Activated T-cell treated with anti-CD3 and anti-CD28 coated beads, Interleukin-2, amount 50 U/mL, for 1 hour (primary cell): Measurements from ENCODE around the gene CELF1.
"Not testable (repeated sequence)": the region's sequence is repeated elsewhere in the genome, so short reads cannot be mapped to it uniquely, and the experiment has no call there.

ENCODE experiments used
- DNase-seq: peaks from one replicate; pipeline ENCODE4 v3.0.0-alpha.2; 2020

The CELF1 gene

DNA sequence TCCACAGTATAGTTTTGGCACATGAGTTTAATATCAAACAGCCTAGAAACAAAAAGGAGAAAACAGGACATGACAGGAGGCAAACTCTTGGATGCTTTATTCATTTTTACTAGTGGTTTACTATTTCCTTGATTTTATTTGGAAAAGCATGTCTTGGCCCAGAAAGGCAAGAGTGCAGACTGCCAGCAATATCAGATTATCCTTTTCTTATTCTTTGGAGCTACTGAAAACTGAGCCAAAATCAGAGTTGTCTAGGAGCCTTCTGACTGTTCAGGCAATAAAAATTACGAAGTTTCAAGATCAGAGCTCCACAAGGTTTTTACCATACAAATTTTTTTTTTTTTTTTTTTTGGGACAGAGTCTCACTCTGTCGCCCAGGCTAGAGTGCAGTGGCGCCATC lies 16.0 kb downstream of the CELF1 start:
- DNase-seq = no peak

DNA sequence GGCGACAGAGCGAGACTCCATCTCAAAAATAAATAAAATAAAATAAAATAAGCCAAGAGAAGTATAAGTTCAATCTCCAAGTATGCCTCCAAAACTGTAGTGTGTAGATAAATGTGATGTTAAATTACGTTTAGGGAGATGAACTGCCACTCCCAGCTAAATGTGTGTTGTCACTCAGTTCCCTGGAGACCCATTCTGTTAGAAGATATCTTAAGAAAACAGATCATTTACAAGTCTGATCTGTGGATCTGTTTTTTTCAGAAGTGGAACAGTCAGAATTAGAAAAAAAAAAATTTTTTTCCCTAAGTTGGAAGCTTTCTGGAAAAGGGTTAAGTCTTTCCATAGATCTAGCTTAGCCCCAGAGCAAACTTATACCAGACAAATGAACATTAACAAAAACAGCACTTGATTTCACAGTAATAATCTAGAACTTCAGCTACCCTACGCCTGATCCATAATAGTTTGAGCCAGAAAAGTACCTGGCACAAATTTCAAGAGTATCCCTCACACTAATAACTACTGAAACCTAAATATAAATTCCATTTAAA lies 18.2 kb downstream of the CELF1 start:
- no peak for DNase-seq

DNA sequence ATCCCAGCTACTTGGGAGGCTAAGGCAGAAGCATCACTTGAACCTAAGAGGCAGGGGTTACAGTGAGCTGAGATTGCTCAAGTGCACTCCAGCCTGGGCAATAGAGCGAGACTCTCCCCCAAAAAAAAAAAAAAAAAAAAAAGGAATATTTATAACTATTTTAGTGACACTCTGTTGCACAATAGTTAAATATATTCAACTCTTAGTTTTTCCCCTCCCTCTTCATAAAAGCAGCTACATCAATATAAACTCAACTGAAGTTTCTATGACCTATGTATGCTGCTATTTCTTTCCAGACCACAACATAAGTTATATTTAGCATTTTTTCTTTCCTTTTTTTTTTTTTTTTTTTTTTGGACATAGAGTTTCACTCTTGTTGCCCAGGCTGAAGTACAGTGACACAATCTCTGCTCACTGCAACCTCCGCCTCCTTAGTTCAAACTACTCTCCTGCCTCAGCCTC lies 19.2 kb downstream of the CELF1 start:
- no peak for DNase-seq

DNA sequence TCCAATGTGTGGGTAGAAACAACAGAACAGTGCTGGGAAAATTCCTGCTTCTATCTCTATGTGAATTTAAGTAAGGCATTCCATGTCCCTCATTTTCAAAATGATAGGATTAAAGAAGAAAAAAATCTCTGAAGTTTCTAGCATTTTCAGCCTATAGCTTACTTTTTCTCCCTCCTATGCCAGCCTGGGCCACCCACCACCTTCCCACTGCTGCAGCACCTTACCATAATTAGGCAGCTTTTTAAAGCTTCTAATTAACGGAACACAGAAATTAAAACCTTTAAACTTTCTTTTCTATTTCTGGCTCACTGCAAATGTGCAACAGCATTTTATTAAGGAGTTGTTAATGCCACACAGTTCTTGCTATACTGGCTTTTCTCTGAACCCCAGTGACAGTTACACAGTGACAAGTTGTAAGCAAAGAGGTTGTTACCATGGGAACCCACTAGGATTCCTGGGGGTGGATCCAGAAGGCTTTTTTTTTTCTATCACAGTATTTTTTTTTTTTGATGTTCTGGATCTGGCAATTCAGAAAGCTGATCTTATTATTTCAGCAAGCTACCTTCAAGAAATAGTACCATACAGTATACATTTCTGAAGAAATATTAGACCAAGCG lies 20.2 kb downstream of the CELF1 start:
- DNase-seq = no peak

DNA sequence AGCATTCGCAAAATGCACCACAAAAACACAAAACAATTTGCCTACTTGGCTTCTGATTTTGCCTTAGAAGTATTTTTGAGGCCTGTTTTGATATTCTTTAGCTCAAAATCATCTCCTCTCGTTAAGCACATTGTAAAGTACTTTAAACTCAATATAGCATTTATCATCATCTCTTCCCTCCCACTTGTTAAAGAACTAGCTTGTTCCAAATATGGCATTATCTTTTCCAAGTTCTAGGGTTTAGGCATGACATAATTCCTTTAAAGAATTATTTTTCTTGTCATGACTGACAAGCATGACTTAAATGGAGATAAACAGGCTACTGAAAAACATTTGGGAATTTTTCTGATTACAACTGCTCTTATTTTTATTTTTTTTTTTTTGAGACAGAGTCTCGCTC lies 21.3 kb downstream of the CELF1 start:
- no peak for DNase-seq

DNA sequence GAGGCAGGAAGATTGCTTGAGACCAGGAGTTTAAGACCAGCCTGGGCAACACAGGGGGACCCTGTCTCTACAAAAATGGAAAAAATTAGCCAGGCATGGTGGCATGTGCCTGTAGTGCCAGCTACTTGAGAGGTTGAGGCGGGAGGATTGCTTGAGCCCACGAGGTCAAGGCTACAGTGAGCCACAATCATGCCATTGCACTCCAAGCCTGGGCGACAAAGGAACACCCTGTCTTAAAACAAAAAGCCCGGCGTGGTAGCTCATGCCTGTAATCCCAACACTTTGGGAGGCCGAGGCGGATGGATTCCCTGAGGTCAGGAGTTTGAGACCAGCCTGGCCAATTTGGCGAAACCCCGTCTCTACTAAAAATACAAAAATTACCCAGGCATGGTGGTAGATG lies 22.2 kb downstream of the CELF1 start:
- DNase-seq = not testable (repeated sequence)

DNA sequence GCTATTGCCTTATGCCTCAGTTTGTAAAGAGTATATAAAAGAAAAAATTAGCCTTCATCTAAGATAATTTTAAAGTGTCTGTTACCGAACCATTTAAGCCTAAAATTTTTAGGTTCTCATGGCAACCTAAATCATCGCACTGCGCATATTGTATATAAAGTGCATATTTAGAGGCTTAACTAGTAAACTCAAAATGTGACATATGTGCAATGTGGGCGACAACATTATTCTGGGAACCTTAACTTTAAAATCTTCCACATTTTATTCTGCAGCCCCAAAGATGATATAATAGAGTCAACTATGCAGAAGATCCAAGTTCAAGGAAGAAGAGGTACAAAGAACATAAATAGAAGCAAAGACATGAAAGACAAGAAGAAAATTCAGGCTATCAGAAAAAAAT lies 23.0 kb downstream of the CELF1 start:
- no peak for DNase-seq

DNA sequence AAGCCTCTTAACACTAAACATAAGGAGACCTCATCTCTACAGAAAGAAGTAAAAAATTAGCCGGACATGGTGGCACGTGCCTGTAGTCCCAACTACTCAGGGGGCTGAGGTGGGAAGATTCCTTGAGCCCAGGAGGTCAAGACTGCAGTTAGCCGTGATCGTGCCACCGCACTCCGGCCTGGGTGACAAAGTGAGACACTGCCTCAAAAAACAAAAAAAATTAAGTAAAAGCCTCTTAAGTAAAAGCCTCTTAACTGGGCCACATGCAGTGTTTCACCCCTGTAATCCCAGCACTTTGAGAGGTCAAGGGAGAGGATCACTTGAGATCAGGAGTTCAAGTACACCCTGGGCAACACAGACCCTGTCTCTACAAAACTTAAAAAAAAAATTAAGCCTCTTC lies 25.7 kb downstream of the CELF1 start:
- no peak for DNase-seq

DNA sequence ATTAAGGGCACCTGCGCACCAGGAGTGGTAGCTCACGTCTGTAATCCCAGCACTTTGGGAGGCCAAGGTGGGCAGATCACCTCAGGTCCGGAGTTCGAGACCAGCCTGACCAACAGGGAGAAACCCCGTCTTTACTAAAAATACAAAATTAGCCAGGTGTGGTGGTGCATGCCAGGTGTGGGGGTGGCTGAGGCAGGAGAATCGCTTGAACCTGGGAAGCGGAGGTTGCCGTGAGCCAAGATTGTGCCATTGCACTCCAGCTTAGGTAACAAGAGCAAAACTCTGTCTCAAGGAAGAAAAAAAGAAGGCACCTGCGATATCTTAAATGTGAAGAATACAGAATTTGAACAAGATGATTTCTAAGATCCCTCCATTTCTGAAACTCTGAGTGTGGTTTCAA lies 26.9 kb downstream of the CELF1 start:
- DNase-seq = not testable (repeated sequence)

DNA sequence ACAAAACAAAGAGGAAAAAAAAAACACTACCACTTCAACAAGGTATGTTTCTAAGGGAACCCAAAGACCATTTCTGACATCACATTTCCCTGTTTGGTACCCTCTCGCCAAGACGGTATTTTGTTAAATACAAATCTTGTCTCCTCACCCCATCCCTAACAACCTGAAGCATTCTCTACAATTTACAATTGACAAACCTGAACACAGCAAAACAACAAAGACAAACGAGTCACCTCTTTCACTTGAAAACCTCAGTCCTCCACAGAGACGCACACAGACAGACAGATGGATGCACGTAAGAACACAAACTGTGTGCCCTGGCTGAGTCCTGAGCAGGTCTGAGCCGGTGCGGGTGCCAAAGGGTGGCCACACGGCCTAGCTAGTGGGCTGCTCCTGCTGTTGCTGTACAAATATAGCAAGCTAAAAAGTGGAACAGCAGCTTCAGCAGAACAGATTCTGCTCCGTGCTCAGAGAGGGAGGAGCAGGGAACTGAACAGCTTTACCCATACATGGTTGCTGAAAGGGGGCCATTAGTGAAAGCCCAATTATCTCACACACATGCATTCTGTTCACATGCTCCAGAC lies 28.5 kb downstream of the CELF1 start:
- DNase-seq = peak; percentile 39

DNA sequence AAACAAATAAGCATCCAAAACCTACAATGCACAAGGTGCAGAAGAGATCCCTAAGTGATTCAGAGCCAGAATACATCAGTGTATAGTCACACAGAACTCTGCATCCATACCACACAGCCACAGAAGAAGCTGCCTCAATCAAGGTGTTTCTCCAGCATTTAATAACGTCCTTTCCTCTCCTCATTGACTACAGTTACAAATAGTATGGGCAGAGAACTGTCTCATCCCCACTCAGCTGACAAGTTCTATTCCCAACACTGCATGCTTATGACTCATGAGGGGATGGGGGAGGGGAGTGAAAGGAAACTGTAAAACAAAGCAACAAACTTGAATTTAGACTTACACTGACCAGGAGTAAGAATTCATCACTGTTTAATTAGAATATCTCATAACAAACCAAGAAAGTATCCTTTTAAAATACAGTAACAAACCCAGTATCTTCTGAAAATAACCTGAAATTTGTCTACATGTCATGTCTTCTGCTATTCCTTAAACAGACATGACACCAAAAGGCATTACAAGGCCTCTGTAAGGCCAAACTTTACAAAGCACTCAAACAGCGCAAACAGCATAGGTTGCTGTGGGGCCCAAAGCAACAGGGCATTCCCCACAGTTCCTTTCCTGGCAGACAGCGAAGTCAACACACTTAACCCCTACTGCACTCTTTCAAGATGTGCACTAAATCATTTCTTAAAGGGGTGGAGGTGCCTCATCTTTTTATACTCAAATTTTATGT lies 29.3 kb downstream of the CELF1 start:
- DNase-seq = peak; percentile 35

DNA sequence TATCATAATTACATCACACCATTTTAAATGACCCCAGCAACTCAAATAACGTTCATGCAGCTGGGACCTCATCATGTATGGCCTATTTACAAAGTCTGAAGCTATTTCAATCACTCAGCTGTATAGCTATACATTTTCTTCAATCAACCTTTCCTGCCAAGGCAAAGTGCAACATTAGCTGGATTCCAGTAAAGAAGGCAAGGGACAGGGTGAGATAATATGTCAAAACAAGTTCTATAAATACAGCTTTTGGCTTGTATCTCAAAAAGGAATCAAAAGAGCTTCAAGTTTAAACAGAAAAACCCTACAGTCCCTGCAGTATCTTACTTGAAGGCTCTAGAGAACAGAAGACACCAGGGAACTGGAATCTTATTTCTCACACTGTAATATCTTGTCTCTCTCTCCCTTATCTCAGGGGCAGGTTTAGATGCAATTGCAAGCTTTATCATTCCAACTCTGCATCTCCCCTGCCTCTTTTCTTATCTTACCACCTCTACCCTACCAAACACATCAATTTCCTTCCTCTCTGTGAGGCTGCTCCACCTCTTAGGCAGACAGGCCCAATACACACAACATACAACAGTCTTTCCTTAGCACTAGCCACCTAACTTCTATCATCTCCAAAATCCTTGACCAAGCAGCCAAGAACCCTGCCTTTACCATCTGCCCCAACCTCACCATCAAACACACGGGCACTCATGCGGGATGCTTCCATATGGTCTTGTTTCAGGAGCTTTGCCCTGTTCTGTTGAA lies 34.5 kb downstream of the CELF1 start:
- DNase-seq = no peak

DNA sequence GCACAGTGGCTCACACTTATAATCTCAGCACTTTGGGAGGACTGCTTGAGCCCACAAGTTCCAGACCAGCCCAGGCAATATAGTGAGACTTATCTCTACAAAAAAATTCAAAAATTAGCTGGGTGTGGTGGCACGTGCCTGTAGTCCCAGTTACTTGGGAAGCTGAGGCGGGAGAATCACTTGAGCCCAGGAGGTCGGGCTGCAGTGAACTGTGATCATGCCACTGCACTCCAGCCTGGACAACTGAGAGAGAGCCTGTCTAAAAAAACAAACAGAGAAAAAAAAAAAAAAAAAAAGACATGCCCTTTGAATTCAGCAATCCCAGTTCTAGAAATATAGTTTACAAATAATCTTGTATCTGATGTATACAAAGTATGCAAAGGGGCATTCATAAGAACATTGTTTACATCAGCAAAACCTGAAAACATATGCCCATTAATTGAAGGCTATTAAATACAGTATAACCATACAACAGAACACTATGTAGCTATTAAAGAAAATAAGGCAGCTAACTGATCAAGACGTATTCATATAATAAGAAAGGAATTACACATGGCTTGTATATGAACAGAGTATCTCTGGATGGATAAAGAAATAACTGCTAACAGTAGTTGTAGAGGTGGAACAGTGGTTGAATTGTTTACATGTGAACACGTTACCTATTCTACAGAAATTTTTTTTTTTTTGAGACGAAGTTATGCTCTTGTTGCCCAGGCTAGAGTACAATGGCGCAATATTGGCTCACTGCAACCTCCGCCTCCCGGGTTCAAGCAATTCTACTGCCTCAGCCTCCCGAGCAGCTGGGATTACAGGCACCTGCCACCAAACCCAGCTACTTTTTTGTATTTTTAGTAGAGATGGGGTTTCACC lies 35.7 kb downstream of the CELF1 start:
- no peak for DNase-seq

DNA sequence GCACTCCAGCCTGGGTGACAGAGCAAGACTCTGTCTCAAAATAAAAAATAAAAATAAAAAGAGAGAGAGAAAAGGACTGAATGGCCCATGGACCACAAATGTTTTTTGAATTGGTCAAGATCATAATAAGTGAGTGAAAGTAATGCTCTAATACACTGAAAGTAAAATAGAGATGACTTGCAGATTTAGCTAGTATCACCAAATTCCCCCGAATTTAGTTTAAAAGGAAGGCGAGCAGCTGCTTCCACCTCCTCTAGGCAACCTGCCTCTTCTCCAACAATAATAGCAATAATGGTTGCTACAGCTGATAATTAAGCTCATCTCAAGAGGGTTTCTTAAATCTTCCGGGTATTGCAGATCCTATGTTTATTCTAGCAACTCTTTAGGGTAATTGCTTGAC lies 36.8 kb downstream of the CELF1 start:
- no peak for DNase-seq

DNA sequence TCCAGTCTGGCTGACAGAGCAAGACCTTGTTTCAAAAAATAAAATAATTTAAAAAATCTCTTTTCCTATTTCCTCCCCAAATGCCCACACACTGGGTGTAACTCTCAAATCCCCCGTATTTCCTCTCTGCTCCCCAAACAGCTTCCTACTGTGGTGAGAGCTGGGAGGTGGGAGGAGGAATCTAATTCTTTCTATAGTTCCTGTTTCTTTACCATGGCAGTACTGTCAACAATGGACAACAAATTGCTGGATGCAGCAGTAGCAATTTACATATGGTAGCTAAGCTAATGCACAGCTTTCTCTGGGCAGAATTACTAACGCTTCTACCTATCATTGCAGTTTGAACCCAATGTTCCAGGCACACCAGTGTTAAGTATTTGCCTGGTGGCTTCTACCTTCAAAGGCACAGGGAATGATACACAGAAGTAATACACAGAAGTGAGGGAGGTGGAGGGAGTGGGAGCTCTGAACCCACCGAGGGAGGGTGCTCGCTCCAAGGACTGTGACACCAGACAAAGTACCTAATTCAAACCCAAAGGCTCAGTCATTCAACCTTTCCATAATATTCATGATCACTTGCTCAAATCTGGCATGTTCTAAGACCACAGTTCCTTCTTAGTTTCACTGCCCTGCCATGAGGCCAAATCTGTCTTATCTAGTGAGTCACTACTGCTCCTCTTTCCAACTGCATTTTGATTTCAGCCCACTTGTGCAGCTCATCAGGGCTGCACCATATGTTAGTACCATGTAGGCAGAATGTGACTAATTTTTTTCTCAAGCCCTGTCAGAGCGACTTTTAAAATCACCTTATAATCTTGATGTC lies 37.9 kb downstream of the CELF1 start:
- DNase-seq = no peak

DNA sequence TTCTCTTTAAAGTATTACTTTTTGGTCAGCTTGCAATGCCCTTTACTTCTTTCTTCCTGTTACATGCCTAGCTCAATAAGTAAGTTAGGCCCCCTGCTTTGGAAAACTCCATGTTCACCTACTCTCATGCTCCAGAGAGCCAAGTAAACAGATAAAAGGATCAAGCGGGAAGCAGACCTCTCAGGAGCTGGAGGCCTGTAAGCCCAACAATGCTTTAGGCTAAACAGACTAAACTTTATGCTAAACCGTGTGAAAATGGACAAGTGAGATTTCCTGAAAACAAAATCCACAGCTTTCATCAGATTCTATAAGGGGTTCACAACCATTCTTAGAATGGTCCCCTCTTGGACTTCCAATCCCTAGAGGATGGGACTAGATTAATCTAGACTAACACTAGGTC lies 40.2 kb downstream of the CELF1 start:
- no peak for DNase-seq

DNA sequence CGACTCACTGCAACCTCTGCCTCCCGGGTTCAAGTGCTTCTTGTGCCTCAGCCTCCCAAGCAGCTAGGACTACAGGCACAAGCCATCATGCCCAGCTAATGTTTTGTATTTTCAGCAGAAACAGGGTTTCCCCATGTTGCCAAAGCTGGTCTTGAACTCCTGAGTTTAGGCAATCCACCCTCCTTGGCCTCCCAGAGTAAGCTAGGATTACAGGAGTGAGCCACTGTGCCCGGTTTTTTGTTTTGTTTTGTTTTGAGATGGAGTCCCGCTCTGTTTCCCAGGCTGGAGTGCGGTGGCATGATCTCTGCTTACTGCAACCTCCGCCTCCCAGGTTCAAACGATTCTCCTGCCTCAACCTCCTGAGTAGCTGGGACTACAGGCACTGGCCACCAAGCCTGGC lies 41.0 kb downstream of the CELF1 start:
- no peak for DNase-seq

DNA sequence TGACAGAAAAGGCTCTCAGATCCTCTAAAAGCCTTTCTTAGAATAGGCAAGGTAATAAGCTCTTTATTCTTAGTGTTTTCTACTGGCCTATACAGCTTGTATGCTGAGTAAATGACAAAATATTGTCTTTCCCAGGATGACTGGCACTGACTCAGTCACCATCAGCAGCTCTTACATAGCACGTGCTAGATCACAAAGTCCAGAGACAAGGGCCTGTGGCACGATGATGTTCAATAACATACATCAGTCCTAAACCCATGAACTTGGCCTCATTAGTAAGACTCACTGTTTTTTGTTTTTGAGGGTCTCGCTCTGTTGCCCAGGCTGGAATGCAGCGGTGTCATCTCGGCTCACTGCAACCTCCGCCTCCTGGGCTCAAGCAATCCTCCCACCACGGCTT lies 42.7 kb downstream of the CELF1 start:
- DNase-seq = no peak

DNA sequence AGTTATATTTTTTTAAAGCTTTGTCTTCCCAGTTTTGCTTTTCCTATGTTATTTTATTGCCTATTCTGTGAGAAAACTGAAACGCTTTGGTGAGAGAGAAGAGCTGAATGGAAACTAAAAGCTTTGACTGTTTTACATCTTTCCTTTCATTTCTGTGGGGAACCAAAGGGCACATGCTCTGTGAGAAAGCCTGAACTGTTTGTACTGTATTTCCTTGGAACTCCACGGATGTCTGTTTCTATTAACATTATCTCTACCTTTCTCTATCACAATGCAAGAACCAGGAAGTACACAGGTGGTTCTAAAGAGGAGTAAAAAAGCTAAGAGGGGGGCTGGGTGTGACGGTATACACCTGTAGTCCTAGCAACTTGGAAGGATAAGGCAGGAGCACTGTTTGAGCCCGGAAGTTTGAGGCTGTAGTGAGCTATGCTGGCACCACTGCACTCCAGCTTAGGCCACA lies 43.8 kb downstream of the CELF1 start:
- no peak for DNase-seq

DNA sequence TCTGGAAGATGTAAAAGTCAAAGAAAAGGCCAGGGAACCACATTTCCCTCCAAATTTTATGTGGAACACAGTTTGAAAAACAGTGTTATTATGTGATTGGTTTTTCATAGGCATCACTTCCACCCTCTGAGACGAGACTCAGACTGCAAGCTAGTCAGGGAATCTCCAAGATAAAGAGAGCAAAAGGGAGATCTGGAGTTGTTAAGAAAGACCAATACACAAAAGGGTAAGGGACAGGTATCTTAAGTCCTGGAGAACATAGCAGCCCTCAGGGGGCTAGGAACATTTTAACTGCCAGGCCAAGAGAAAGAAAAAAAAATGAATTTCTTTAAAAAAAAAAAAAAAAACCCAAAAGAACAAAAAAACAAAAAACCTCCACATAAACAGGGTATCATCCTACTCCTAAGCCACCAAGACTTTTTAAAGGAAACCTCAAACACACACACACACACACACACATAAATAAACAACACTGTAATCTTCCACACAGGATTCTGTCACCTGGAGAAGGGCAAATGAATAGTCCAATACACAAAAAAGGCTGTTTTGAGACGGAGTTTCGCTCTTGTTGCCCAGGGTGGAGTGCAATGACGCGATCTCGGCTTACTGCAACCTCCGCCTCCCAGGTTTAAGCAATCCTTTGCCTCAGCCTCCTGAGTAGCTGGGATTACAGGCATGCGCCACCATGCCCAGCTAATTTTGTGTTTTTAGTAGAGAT lies 44.5 kb downstream of the CELF1 start:
- no peak for DNase-seq
